GM12872 (cell line): Measurements from ENCODE around the gene PALB2.

Experiments used
- CTCF ChIP-seq: IDR thresholded peaks from 3 replicates; pipeline ENCODE4 v1.5.1; 2011; ENCODE audit warnings: low read depth, mild to moderate bottlenecking, low read length, moderate library complexity; ENCODE audit not compliant: insufficient read depth

PALB2 gene

GRCh38 chr16:23679274-23679985, 38.3 kb upstream of the PALB2 start:
- no peak for TF ChIP-seq CTCF

GRCh38 chr16:23678430-23679273, 37.5 kb upstream of the PALB2 start, which contains the start of gene PLK1:
TSS of gene PLK1 (plus strand) at chr16:23678889. CDS start at chr16:23678933, 44 bp downstream.
- TF ChIP-seq CTCF: peak; percentile 38

GRCh38 chr16:23676924-23677480, 35.9 kb upstream of the PALB2 start:
- no peak for TF ChIP-seq CTCF

- no peak for TF ChIP-seq CTCF
These were observed 33.0 kb upstream of the PALB2 start for GRCh38 chr16:23673971-23674614.

GRCh38 chr16:23670137-23670776, 29.1 kb upstream of the PALB2 start:
- no peak for TF ChIP-seq CTCF

- TF ChIP-seq CTCF: no peak
These were observed 27.8 kb upstream of the PALB2 start for GRCh38 chr16:23668873-23669272.
